Hepatocyte (in vitro differentiated cells): ENCODE data around the gene TMEM250. TPM values are rescaled to one million over a fixed set of nuclear protein-coding genes. Genes with fewer than 3 reads are reported as not detected.
A peak's percentile ranks its signal among the peaks of the same experiment; 100 is the strongest.

ENCODE experiments used
- DNase-seq: peaks from one replicate; pipeline ENCODE4 v3.0.0-alpha.2; 2016; ENCODE audit warnings: low spot score
- H2AFZ ChIP-seq: fragments of 200-600 bp; sonication (generic); 2 replicates; pipeline ENCODE4 v1.6.0; 2016; ENCODE audit warnings: antibody characterized with exemption, mild to moderate bottlenecking
- H3K27ac ChIP-seq: fragments of 200-600 bp; sonication (generic); 2 replicates; pipeline ENCODE4 v1.5.1; 2016; ENCODE audit warnings: mild to moderate bottlenecking
- H3K27me3 ChIP-seq: fragments of 200-600 bp; sonication (generic); 2 replicates; pipeline ENCODE4 v1.6.1; 2016
- H3K36me3 ChIP-seq: fragments of 200-600 bp; sonication (generic); replicated peaks from 2 replicates; pipeline ENCODE4 v1.5.1; 2016; ENCODE audit warnings: low read depth; ENCODE audit not compliant: insufficient read depth
- H3K4me1 ChIP-seq: fragments of 200-600 bp; sonication (generic); 2 replicates; pipeline ENCODE4 v1.5.1; 2016; ENCODE audit warnings: mild to moderate bottlenecking, moderate library complexity; ENCODE audit not compliant: insufficient read depth
- H3K4me2 ChIP-seq: fragments of 200-600 bp; sonication (generic); 2 replicates; pipeline ENCODE4 v1.6.0; 2016
- H3K4me3 ChIP-seq: fragments of 200-600 bp; sonication (generic); 2 replicates; pipeline ENCODE4 v1.5.1; 2016; ENCODE audit warnings: mild to moderate bottlenecking
- H3K79me2 ChIP-seq: fragments of 200-600 bp; sonication (generic); 2 replicates; pipeline ENCODE4 v1.6.0; 2017; ENCODE audit warnings: mild to moderate bottlenecking
- H3K9me2 ChIP-seq: fragments of 200-600 bp; sonication (generic); replicated peaks from 2 replicates; pipeline ENCODE4 v1.6.0; 2017; ENCODE audit warnings: mild to moderate bottlenecking; ENCODE audit not compliant: insufficient read depth
- H3K9me3 ChIP-seq: fragments of 200-600 bp; sonication (generic); 2 replicates; pipeline ENCODE4 v1.5.1; 2016; ENCODE audit warnings: low read depth, mild to moderate bottlenecking
- H4K20me1 ChIP-seq: fragments of 200-600 bp; sonication (generic); 2 replicates; pipeline ENCODE4 v1.6.0; 2016; ENCODE audit warnings: mild to moderate bottlenecking; ENCODE audit not compliant: insufficient read depth, poor library complexity, severe bottlenecking
- EZH2 ChIP-seq: fragments of 200-600 bp; sonication (generic); IDR thresholded peaks from 2 replicates; pipeline ENCODE4 v1.6.1; 2016; ENCODE audit warnings: antibody characterized with exemption, mild to moderate bottlenecking, borderline replicate concordance
- EZH2phosphoT487 ChIP-seq: fragments of 200-600 bp; sonication (generic); IDR thresholded peaks from one replicate; pipeline ENCODE4 v1.6.1; 2018; ENCODE audit warnings: antibody characterized with exemption, mild to moderate bottlenecking, low read depth, moderate library complexity; ENCODE audit not compliant: unreplicated experiment, severe bottlenecking
- WGBS: methylation state at CpG from one replicate; pipeline ENCODE4 v1.1.6; 2016; ENCODE audit warnings: low lambda C conversion rate; ENCODE audit errors: missing lambda C conversion rate; 5-methylcytosine and 5-hydroxymethylcytosine counted together
- polyA plus RNA-seq: library from polyadenylated mRNA; unstranded; fragments of >200 nt; fragmentation: Nextera tagmentation; extraction: Ambion mirVana; gene quantifications from 2 replicates; pipeline ENCODE4 v1.2.1, GENCODE V29; 2016
- total RNA-seq: library from RNA; depleted of rRNA; stranded (reverse); fragments of >200 nt; gene quantifications from 2 replicates; pipeline ENCODE4 v1.2.3, GENCODE V29; 2014
- TF ChIP-seq, protein P1 (sequence below): fragments of 200-600 bp; sonication (generic); IDR thresholded peaks from 2 replicates; pipeline ENCODE4 v1.5.1; 2016; ENCODE audit warnings: antibody characterized with exemption, mild to moderate bottlenecking; ENCODE audit not compliant: poor library complexity

Gene TMEM250
- total and polyA plus RNA-seq, 2 experiments from 2014 or later, result 37.8 to 47.6 TPM

DNA sequence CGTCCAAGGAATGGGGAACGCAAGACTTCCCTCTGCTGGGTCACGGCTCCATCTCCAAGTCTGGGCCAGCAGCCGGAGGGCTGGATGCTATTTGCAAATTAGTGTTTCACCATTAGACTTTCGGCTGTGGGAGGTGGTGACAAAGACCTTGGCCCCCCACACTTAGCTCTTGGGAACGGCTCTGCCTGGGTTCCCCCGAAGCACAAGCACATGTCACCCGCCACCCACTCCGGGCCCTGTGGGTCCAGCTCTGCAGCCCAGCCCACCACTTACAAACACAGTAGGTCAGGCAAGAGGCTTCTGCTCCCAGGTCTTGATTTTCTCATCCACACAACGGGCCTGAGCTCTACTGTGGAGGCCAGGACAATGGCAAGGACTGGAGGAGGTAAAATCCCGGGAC, 25.8 kb upstream of the TMEM250 start:
- Histone ChIP-seq H3K27ac (no peak overlapping the region), H4K20me1 (no peaks in the 10 kb centered on the region), H3K4me3 (no peak overlapping the region), H3K27me3 (no peaks in the 10 kb centered on the region), H3K9me2 (no peaks in the 10 kb centered on the region), H3K4me2 (no peak overlapping the region), H3K9me3 (no peaks in the 10 kb centered on the region), H2AFZ (no peak overlapping the region), H3K36me3 (no peaks in the 10 kb centered on the region), H3K79me2 (no peaks in the 10 kb centered on the region), H3K4me1 (no peaks in the 10 kb centered on the region)
- DNase-seq, result no peak
- TF ChIP-seq EZH2phosphoT487 (no peak), EZH2 (no peak)
- TF ChIP-seq, protein P1, sequence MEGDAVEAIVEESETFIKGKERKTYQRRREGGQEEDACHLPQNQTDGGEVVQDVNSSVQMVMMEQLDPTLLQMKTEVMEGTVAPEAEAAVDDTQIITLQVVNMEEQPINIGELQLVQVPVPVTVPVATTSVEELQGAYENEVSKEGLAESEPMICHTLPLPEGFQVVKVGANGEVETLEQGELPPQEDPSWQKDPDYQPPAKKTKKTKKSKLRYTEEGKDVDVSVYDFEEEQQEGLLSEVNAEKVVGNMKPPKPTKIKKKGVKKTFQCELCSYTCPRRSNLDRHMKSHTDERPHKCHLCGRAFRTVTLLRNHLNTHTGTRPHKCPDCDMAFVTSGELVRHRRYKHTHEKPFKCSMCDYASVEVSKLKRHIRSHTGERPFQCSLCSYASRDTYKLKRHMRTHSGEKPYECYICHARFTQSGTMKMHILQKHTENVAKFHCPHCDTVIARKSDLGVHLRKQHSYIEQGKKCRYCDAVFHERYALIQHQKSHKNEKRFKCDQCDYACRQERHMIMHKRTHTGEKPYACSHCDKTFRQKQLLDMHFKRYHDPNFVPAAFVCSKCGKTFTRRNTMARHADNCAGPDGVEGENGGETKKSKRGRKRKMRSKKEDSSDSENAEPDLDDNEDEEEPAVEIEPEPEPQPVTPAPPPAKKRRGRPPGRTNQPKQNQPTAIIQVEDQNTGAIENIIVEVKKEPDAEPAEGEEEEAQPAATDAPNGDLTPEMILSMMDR, result no peak
- WGBS, result 93% methylated on average over 11 of the region's 11 CpGs

DNA sequence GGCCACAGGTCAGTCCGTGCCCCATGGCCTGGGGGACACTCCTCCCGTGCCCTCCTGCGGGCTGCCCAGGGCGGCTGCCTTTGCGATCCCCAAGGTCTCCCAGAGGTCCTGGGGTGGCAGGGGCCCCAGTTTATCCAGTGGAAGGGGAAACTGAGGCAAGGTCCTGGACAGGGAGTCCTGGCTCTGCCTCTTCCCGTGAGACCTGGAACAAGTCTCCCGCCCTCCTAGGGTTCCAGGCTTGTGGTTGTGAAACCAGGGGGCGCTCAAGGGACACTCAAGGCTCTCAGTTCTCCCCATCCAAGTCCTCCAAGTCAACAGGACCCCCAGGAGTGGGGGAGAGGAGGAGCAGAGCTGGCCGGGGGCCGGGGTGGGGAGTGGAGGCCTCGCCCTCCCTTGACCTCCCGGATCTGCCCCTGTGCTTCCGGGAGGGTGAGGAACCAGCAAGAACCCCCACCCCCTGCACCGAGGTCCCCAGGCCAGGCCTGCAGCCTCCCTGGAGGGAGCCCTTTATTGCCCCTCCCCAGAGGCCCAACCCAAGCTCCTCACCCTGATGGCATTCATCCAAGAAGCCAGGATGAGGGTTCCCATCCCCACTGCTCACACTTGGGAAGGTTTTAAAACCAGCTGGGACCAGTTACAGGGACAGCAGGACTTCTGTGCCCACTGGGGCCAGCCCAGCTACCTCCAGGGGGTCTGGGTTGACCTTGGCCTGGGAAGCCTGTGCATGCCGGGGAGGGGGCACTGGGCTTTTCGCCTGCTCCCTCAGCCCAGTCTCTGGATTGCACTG, 24.7 kb upstream of the TMEM250 start:
- 63% methylated on average over 12 of the region's 16 CpGs for WGBS
- no peaks in the 10 kb centered on the region for H3K27me3 ChIP-seq
- no peak overlapping the region for H3K4me2 ChIP-seq

DNA sequence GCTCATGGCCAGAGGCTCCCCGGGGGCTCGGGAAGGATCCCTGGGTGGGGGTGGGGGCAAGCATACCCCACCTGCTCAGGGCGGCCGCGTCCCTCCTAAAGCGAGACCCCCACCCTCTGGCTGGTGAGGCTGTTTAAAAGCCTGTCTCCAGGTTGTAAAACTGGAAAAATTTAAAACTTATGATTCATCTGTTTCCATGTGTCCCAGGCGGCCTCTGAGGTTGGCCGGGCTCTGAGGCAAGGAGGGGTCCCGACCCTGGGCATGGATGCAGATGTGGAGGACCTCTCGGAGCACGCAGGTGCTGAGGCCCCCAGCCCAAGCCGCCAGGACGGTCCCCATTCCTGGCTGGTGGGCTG, 24.2 kb upstream of the TMEM250 start:
- no peaks in the 10 kb centered on the region for H3K9me2 ChIP-seq
- 57% methylated on average over 13 of the region's 13 CpGs for WGBS
- H3K79me2 ChIP-seq, result no peaks in the 10 kb centered on the region
- H3K9me3 ChIP-seq, result no peaks in the 10 kb centered on the region
- no peak overlapping the region for H3K27ac ChIP-seq
- H3K4me3 ChIP-seq, result no peak overlapping the region
- no peak overlapping the region for H3K4me2 ChIP-seq
- H3K4me1 ChIP-seq, result no peaks in the 10 kb centered on the region
- no peaks in the 10 kb centered on the region for H3K36me3 ChIP-seq
- TF ChIP-seq EZH2 (no peak), EZH2phosphoT487 (no peak)
- TF ChIP-seq, protein P1, result no peak
- H2AFZ ChIP-seq, result no peak overlapping the region
- no peak for DNase-seq
- no peaks in the 10 kb centered on the region for H4K20me1 ChIP-seq
- no peaks in the 10 kb centered on the region for H3K27me3 ChIP-seq

More for the DNA sequence above, 24.7 kb upstream of the TMEM250 start:
- H3K27ac ChIP-seq, result no peak overlapping the region
- H3K9me2 ChIP-seq, result no peaks in the 10 kb centered on the region
- DNase-seq, result peak; percentile 62
- no peaks in the 10 kb centered on the region for H3K4me1 ChIP-seq
- no peak overlapping the region for H3K4me3 ChIP-seq
- H3K9me3 ChIP-seq, result no peaks in the 10 kb centered on the region
- H3K36me3 ChIP-seq, result no peaks in the 10 kb centered on the region
- no peaks in the 10 kb centered on the region for H4K20me1 ChIP-seq
- H3K79me2 ChIP-seq, result no peaks in the 10 kb centered on the region
- H2AFZ ChIP-seq, result no peak overlapping the region
- TF ChIP-seq, protein P1, result peak; percentile 41
- TF ChIP-seq EZH2phosphoT487, result no peak
- TF ChIP-seq EZH2, result no peak
